ENCODE measurements around the gene NANOS3.

Gene NANOS3

GRCh38 chr19:13834244-13835069 lies 42.5 kb upstream of the NANOS3 start:
- no peak for TF ChIP-seq CTCF (IDR thresholded peaks at IDR 0.05)

GRCh38 chr19:13835791-13836723 lies 40.9 kb upstream of the NANOS3 start:
- TF ChIP-seq CTCF (IDR thresholded peaks at IDR 0.05), result no peak

GRCh38 chr19:13838435-13839129 lies 38.4 kb upstream of the NANOS3 start:
- no peak for TF ChIP-seq CTCF (IDR thresholded peaks at IDR 0.05)

- TF ChIP-seq CTCF (IDR thresholded peaks at IDR 0.05), result no peak
These were observed 37.6 kb upstream of the NANOS3 start for GRCh38 chr19:13839130-13839937.

- TF ChIP-seq CTCF (IDR thresholded peaks at IDR 0.05), result no peak
These were observed 37.0 kb upstream of the NANOS3 start for GRCh38 chr19:13839938-13840304.

- TF ChIP-seq CTCF (IDR thresholded peaks at IDR 0.05), result no peak
These were observed 36.4 kb upstream of the NANOS3 start for GRCh38 chr19:13840305-13841085.
